HCT116 (cell line): Measurements from ENCODE around the gene TMEM132A. TPM values are rescaled to one million over a fixed set of nuclear protein-coding genes. Genes with fewer than 3 reads are reported as not detected.

Experiments used
- ATAC-seq: fragments of 200-7000 bp; cut with Tn5 transposase; 2 replicates; pipeline ENCODE4 v1.9.1; 2020; ENCODE audit warnings: mild to moderate bottlenecking, moderate library complexity
- BruUV-seq: library from RNA; stranded (reverse); fragments of 400-500 nt; replicated peaks from 2 replicates; lab custom pipeline; 2021; lab: Mats Ljungman, UMichigan
- CTCF ChIA-PET: fragments of 300-600 bp; sonication (Branson Sonifier 250); formaldehyde crosslinking; loops from one replicate; lab custom pipeline; 2021; ENCODE audit warnings: antibody characterized with exemption; lab: Charles Lee
- POLR2A ChIA-PET: fragments of 300-600, 350-600 bp; sonication (Branson Sonifier 250); formaldehyde crosslinking; loops from one replicate; lab custom pipeline; 2021; ENCODE audit warnings: antibody characterized with exemption; lab: Charles Lee
- RAD21 ChIA-PET, 2 experiments: fragments of 300-600 bp; sonication (Branson Sonifier 250); formaldehyde crosslinking; loops; one replicate each; lab custom pipeline; 2023; ENCODE audit warnings: low total read pairs in 2 of 2; ENCODE audit not compliant: uncharacterized antibody in 2 of 2, unreplicated experiment in 2 of 2, low non-redundant PET in 1 of 2; lab: Charles Lee
- DNase-seq: peaks from one replicate; pipeline ENCODE4 v3.0.0-alpha.2; 2010; ENCODE audit warnings: low read depth, low spot score
- H2AFZ ChIP-seq: fragments of 200-600 bp; shearing (Covaris generic), sonication (generic); 2 replicates; pipeline ENCODE4 v1.6.1; 2017; ENCODE audit warnings: low read depth, mixed run types, mixed read lengths, antibody characterized with exemption, low read length; ENCODE audit not compliant: poor library complexity, severe bottlenecking
- H3K27ac ChIP-seq: 2 replicates; pipeline ENCODE4 v1.5.1; 2012; ENCODE audit warnings: low read depth, low read length
- H3K27me3 ChIP-seq: fragments of 200-600 bp; sonication (generic); 2 replicates; pipeline ENCODE4 v1.6.1; 2016; ENCODE audit warnings: mixed run types, low read length, mixed read lengths; ENCODE audit not compliant: insufficient read depth
- H3K36me3 ChIP-seq, 2 experiments: fragments of 200-500 bp in 1 of 2; fragments of 200-600 bp in 1 of 2; sonication (Bioruptor generic) in 1 of 2; sonication (generic) in 1 of 2; 2 replicates each; pipeline versions ENCODE4 v1.5.1 to v1.6.1; 2014 to 2016; ENCODE audit warnings: low read length in 2 of 2, inconsistent platforms in 1 of 2, mixed read lengths in 1 of 2, mixed run types in 1 of 2; ENCODE audit not compliant: insufficient read depth in 2 of 2, control insufficient read depth in 1 of 2
- H3K4me1 ChIP-seq, 2 experiments: fragments of 200-600 bp in 1 of 2; sonication (generic) in 1 of 2; 2 replicates each; pipeline versions ENCODE4 v1.5.1 to v1.6.1; 2012 to 2017; ENCODE audit warnings: low read length in 2 of 2, inconsistent platforms in 1 of 2, mild to moderate bottlenecking in 1 of 2, mixed read lengths in 1 of 2, mixed run types in 1 of 2, moderate library complexity in 1 of 2; ENCODE audit not compliant: insufficient read depth in 2 of 2, control insufficient read depth in 1 of 2
- H3K4me2 ChIP-seq: fragments of 200-600 bp; sonication (generic); 2 replicates; pipeline ENCODE4 v1.6.1; 2017; ENCODE audit warnings: mixed run types, low read length, mixed read lengths
- H3K4me3 ChIP-seq, 2 experiments: fragments of 200-600 bp in 1 of 2; sonication (generic) in 1 of 2; replicated peaks in 1 of 2; 2 replicates each; pipeline ENCODE4 v1.5.1; 2011 to 2016; ENCODE audit warnings: low read length in 2 of 2, control low read depth in 1 of 2, low read depth in 1 of 2, mild to moderate bottlenecking in 1 of 2, mixed read lengths in 1 of 2, mixed run types in 1 of 2
- H3K79me2 ChIP-seq: fragments of 200-600 bp; sonication (generic); 2 replicates; pipeline ENCODE4 v1.6.1; 2017; ENCODE audit warnings: mild to moderate bottlenecking, mixed run types, low read length, moderate library complexity, mixed read lengths; ENCODE audit not compliant: insufficient read depth
- H3K9ac ChIP-seq: fragments of 200-600 bp; sonication (generic); 2 replicates; pipeline ENCODE4 v1.6.1; 2016; ENCODE audit warnings: low read length, mixed read lengths
- H3K9me2 ChIP-seq: fragments of 200-600 bp; sonication (generic), shearing (Covaris generic); 2 replicates; pipeline ENCODE4 v1.6.1; 2017; ENCODE audit warnings: mixed run types, mild to moderate bottlenecking, moderate library complexity; ENCODE audit not compliant: insufficient read depth
- H3K9me3 ChIP-seq, 2 experiments: fragments of 200-500 bp in 1 of 2; fragments of 200-600 bp in 1 of 2; sonication (Bioruptor generic) in 1 of 2; sonication (generic) in 1 of 2; 2 replicates each; pipeline ENCODE4 v1.6.1; 2014 to 2017; ENCODE audit warnings: low read length in 2 of 2, mixed read lengths in 2 of 2, inconsistent platforms in 1 of 2, low read depth in 1 of 2, mild to moderate bottlenecking in 1 of 2, mixed run types in 1 of 2, moderate library complexity in 1 of 2; ENCODE audit not compliant: control insufficient read depth in 1 of 2, insufficient read depth in 1 of 2
- H4K20me1 ChIP-seq: fragments of 200-600 bp; sonication (generic), shearing (Covaris generic); 2 replicates; pipeline ENCODE4 v1.6.1; 2017; ENCODE audit warnings: mixed run types, mild to moderate bottlenecking, moderate library complexity; ENCODE audit not compliant: insufficient read depth
- intact Hi-C: fragments of 100-400 bp; cut with micrococcal nuclease; formaldehyde crosslinking; loops from 2 replicates; pipeline ENCODE4 v1.10.0; 2022
- total RNA-seq: library from RNA; stranded (reverse); gene quantifications from one replicate; pipeline ENCODE4 v1.2.1, GENCODE V29; 2021; ENCODE audit not compliant: unreplicated experiment
- TF ChIP-seq, protein P1 (sequence below): IDR thresholded peaks from 2 replicates; pipeline ENCODE4 v1.6.1; 2011; ENCODE audit warnings: mild to moderate bottlenecking, low read length, moderate library complexity; ENCODE audit not compliant: insufficient replicate concordance; ENCODE audit errors: extremely low read depth
- TF ChIP-seq, protein P2 (sequence below): IDR thresholded peaks from 2 replicates; pipeline ENCODE4 v1.6.1; 2012
- TF ChIP-seq, protein P3 (sequence below): IDR thresholded peaks from 2 replicates; pipeline ENCODE4 v1.6.1; 2012; ENCODE audit warnings: low read depth

Gene TMEM132A
- total RNA-seq, 1 experiment from 2014 or later = 120 TPM

DNA sequence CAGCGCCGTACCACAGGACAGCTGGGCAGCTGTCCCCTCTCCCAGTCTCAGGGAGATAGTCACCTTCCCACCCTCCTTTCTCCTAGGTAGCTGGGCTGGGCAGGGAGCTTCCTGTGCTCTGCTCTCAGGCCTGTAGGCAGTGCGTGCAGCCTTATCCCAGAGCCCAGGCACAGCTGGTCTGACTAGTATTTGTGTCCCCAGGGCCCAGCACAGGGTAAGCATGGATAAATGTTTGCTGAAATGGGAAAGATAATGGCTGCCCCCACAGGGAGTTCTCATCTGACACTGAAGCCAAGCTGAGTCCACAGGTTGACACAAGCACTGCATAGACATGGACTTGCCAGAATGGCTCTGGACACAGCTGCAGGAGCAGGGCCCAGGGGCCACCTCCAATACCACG is 18.0 kb downstream of the TMEM132A start:
- Histone ChIP-seq H3K4me1 (no peaks in the 10 kb centered on the region), H3K4me3 (no peak overlapping the region), H4K20me1 (no peaks in the 10 kb centered on the region), H3K9me2 (no peaks in the 10 kb centered on the region), H3K79me2 (no peaks in the 10 kb centered on the region), H3K36me3 (no peaks in the 10 kb centered on the region), H3K9me3 (no peaks in the 10 kb centered on the region), H3K4me2 (no peak overlapping the region), H3K9ac (no peak overlapping the region), H3K27ac (no peak overlapping the region), H3K27me3 (0 out of 2 replicates have a peak, but pooled peaks cover 11% of the 10 kb centered on the region), H2AFZ (no peak overlapping the region)
- intact Hi-C loops = no loop called here
- no peak for DNase-seq
- BruUV-seq = no TSS peak
- ChIA-PET RAD21 (interaction anchor here in 1 of 2 experiments (0.6 kb wide), 1 partner anchor 513 kb away, joined by 3 read pairs; no protein-coding TSS in a partner anchor), POLR2A (no interaction called here), CTCF (no interaction called here)
- TF ChIP-seq, protein P1, sequence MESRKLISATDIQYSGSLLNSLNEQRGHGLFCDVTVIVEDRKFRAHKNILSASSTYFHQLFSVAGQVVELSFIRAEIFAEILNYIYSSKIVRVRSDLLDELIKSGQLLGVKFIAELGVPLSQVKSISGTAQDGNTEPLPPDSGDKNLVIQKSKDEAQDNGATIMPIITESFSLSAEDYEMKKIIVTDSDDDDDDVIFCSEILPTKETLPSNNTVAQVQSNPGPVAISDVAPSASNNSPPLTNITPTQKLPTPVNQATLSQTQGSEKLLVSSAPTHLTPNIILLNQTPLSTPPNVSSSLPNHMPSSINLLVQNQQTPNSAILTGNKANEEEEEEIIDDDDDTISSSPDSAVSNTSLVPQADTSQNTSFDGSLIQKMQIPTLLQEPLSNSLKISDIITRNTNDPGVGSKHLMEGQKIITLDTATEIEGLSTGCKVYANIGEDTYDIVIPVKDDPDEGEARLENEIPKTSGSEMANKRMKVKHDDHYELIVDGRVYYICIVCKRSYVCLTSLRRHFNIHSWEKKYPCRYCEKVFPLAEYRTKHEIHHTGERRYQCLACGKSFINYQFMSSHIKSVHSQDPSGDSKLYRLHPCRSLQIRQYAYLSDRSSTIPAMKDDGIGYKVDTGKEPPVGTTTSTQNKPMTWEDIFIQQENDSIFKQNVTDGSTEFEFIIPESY = no peak
- TF ChIP-seq, protein P2, sequence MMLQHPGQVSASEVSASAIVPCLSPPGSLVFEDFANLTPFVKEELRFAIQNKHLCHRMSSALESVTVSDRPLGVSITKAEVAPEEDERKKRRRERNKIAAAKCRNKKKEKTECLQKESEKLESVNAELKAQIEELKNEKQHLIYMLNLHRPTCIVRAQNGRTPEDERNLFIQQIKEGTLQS = no peak
- TF ChIP-seq, protein P3, sequence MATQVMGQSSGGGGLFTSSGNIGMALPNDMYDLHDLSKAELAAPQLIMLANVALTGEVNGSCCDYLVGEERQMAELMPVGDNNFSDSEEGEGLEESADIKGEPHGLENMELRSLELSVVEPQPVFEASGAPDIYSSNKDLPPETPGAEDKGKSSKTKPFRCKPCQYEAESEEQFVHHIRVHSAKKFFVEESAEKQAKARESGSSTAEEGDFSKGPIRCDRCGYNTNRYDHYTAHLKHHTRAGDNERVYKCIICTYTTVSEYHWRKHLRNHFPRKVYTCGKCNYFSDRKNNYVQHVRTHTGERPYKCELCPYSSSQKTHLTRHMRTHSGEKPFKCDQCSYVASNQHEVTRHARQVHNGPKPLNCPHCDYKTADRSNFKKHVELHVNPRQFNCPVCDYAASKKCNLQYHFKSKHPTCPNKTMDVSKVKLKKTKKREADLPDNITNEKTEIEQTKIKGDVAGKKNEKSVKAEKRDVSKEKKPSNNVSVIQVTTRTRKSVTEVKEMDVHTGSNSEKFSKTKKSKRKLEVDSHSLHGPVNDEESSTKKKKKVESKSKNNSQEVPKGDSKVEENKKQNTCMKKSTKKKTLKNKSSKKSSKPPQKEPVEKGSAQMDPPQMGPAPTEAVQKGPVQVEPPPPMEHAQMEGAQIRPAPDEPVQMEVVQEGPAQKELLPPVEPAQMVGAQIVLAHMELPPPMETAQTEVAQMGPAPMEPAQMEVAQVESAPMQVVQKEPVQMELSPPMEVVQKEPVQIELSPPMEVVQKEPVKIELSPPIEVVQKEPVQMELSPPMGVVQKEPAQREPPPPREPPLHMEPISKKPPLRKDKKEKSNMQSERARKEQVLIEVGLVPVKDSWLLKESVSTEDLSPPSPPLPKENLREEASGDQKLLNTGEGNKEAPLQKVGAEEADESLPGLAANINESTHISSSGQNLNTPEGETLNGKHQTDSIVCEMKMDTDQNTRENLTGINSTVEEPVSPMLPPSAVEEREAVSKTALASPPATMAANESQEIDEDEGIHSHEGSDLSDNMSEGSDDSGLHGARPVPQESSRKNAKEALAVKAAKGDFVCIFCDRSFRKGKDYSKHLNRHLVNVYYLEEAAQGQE = no peak
- ATAC-seq = no peak
